Uterus (tissue), 4 donors: Measurements from ENCODE around the gene RALGPS1. TPM values are rescaled to one million over a fixed set of nuclear protein-coding genes. Genes with fewer than 3 reads are reported as not detected.

Experiments used
- DNase-seq, 2 donors: peaks; one replicate each; pipeline ENCODE4 v3.0.0-alpha.2; 2019 to 2020
- H3K27ac ChIP-seq, 2 donors: fragments of 200-600 bp; sonication (generic); 1 replicate in 1 of 2; 2 replicates in 1 of 2; pipeline ENCODE4 v1.5.1; 2016 to 2018
- H3K27me3 ChIP-seq, 2 donors: fragments of 200-600 bp; sonication (generic); one replicate each; pipeline ENCODE4 v1.5.1; 2018 to 2019; ENCODE audit warnings: control low read depth in 1 of 2
- H3K36me3 ChIP-seq, 2 donors: fragments of 200-600 bp; sonication (generic); one replicate each; pipeline ENCODE4 v1.5.1; 2019; ENCODE audit warnings: control low read depth in 1 of 2
- H3K4me1 ChIP-seq, 2 donors: fragments of 200-600 bp; sonication (generic); one replicate each; pipeline ENCODE4 v1.5.1; 2018 to 2019; ENCODE audit warnings: control low read depth in 1 of 2
- H3K4me3 ChIP-seq, 2 donors: fragments of 200-600 bp; sonication (generic); 1 replicate in 1 of 2; 2 replicates in 1 of 2; pipeline ENCODE4 v1.5.1; 2018 to 2019; ENCODE audit warnings: mild to moderate bottlenecking in 1 of 2
- H3K9me3 ChIP-seq, 2 donors: fragments of 200-600 bp; sonication (generic); one replicate each; pipeline ENCODE4 v1.5.1; 2019; ENCODE audit warnings: control low read depth in 1 of 2
- POLR2A ChIP-seq, 2 donors: fragments of 450-650 bp; IDR thresholded peaks; one replicate each; pipeline ENCODE4 v1.6.1; 2016; ENCODE audit warnings: antibody characterized with exemption in 2 of 2, mild to moderate bottlenecking in 1 of 2, moderate library complexity in 1 of 2
- intact Hi-C: fragments of 100-400 bp; cut with DNase I; formaldehyde crosslinking; loops from one replicate; pipeline ENCODE4 v1.15.1; 2023; ENCODE audit warnings: low total_unique reads
- total RNA-seq, 4 donors: library from RNA; depleted of rRNA in 3 of 4; stranded (reverse); fragments of >200 nt in 3 of 4; gene quantifications; one replicate each; pipeline versions ENCODE4 v1.1.0 to v1.2.4, GENCODE V29; 2014 to 2023
- TF ChIP-seq, protein P1 (sequence below), 4 experiments: fragments of 200-600 bp in 2 of 4; fragments of 450-650 bp in 2 of 4; sonication (generic) in 2 of 4; IDR thresholded peaks; one replicate each; pipeline ENCODE4 v1.5.1; 2016 to 2019; ENCODE audit warnings: antibody characterized with exemption in 4 of 4, mild to moderate bottlenecking in 2 of 4, moderate library complexity in 1 of 4
- donor health status: DM: yes; HTN: yes; CAD: no.

RALGPS1 gene
- total RNA-seq, 4 donors from 2014 or later, result 8.5 to 16.7 (median 14.5) TPM

- Histone ChIP-seq H3K4me1 (peaks cover 0 to 6% of the 10 kb centered on the region in 2 donors), H3K27me3 (no peaks in the 10 kb centered on the region), H3K9me3 (no peaks in the 10 kb centered on the region), H3K27ac (peak overlapping the region; percentile 82), H3K36me3 (no peaks in the 10 kb centered on the region), H3K4me3 (no peak overlapping the region)
- intact Hi-C loops, result no loop called here
- TF ChIP-seq, protein P1, sequence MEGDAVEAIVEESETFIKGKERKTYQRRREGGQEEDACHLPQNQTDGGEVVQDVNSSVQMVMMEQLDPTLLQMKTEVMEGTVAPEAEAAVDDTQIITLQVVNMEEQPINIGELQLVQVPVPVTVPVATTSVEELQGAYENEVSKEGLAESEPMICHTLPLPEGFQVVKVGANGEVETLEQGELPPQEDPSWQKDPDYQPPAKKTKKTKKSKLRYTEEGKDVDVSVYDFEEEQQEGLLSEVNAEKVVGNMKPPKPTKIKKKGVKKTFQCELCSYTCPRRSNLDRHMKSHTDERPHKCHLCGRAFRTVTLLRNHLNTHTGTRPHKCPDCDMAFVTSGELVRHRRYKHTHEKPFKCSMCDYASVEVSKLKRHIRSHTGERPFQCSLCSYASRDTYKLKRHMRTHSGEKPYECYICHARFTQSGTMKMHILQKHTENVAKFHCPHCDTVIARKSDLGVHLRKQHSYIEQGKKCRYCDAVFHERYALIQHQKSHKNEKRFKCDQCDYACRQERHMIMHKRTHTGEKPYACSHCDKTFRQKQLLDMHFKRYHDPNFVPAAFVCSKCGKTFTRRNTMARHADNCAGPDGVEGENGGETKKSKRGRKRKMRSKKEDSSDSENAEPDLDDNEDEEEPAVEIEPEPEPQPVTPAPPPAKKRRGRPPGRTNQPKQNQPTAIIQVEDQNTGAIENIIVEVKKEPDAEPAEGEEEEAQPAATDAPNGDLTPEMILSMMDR (IDR thresholded peaks at IDR 0.05), result no peak
- no peak for TF ChIP-seq POLR2A (IDR thresholded peaks at IDR 0.05)
- DNase-seq, result no peak
These were observed 176.9 kb downstream of the RALGPS1 start for GRCh38 chr9:127091526-127091925.

DNA sequence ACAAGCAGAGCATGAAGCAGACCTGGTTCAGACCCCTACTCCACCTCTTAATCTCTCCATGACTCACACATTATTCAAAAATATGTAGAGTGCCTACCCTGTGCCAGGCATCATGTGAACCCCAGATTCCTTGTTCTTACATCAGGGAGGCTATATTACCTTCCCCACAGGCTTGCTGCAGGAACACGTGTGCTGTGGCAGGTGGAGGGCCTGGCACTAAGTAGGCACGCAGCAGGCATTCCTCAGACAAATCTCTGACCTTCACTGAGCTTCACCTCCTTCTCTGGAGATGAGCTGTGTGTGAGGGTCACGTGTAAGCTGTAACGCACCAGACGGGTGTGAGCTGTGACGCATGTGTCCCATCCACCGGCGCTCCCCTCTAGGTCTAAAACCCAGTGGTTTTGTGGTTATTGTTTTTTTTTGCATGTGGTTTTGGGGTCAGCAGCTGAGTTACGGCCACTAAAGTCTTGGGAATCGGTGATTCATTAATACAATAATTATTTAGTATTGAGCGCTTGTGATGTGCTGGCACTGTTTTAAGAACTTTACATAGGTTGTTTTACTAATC lies 177.5 kb downstream of the RALGPS1 start:
- H3K27me3 ChIP-seq, result no peaks in the 10 kb centered on the region
- peak overlapping the region; percentile 82 for H3K27ac ChIP-seq
- no peaks in the 10 kb centered on the region for H3K9me3 ChIP-seq
- TF ChIP-seq, protein P1 (IDR thresholded peaks at IDR 0.05), result no peak
- no peak for TF ChIP-seq POLR2A (IDR thresholded peaks at IDR 0.05)
- intact Hi-C loops, result no loop called here
- no peaks in the 10 kb centered on the region for H3K36me3 ChIP-seq
- DNase-seq, result no peak
- peaks cover 0 to 6% of the 10 kb centered on the region in 2 donors for H3K4me1 ChIP-seq
- no peak overlapping the region for H3K4me3 ChIP-seq

DNA sequence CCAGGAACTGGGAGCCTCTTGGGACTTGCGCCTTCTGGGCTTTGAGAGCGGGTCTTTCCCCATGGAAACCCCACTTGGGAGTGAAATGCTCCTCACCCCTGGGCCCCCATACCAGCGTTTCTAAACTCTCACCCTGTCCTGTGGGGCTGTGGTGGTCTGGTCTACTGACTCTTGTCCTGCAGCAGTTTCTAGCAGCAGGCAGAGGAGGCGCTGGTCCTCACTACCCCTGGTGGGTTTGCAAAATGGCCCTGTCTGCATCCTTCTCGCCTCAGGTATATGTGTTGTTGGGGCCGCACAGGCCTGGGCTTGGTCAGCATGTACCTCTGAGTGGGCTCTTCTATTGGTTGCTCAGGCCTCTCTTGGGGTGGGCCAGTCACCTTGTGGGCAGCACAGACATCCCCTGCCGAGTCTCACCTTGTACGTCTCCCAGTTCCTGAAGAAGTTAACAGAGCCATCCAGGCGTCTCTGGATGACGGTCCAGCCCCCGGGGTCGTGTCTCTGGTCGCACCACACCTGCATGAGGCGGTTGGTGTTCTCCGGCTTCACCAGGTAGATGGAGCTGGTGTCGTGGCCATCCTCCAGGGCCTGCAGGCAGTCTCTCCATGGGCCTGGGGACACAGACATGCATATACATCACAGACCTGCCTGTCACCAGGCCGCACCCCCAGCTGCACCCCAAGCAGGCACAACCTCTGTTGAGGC lies 178.9 kb downstream of the RALGPS1 start:
- TF ChIP-seq POLR2A (IDR thresholded peaks at IDR 0.05), result no peak
- TF ChIP-seq, protein P1 (IDR thresholded peaks at IDR 0.05), result no peak
- Histone ChIP-seq H3K4me1 (peaks cover 0 to 6% of the 10 kb centered on the region in 2 donors), H3K27me3 (no peaks in the 10 kb centered on the region), H3K9me3 (no peaks in the 10 kb centered on the region), H3K4me3 (no peak overlapping the region), H3K36me3 (no peaks in the 10 kb centered on the region), H3K27ac (no peak overlapping the region)
- intact Hi-C loops, result no loop called here
- no peak for DNase-seq

GRCh38 chr9:127095411-127095810 lies 180.8 kb downstream of the RALGPS1 start:
- Histone ChIP-seq H3K36me3 (no peaks in the 10 kb centered on the region), H3K4me3 (no peak overlapping the region), H3K4me1 (peaks cover 0 to 6% of the 10 kb centered on the region in 2 donors), H3K27ac (peak overlapping the region; percentile 7 to 54), H3K9me3 (no peaks in the 10 kb centered on the region), H3K27me3 (no peaks in the 10 kb centered on the region)
- no peak for DNase-seq
- TF ChIP-seq, protein P1 (IDR thresholded peaks at IDR 0.05), result no peak
- no peak for TF ChIP-seq POLR2A (IDR thresholded peaks at IDR 0.05)
- intact Hi-C loops, result no loop called here

DNA sequence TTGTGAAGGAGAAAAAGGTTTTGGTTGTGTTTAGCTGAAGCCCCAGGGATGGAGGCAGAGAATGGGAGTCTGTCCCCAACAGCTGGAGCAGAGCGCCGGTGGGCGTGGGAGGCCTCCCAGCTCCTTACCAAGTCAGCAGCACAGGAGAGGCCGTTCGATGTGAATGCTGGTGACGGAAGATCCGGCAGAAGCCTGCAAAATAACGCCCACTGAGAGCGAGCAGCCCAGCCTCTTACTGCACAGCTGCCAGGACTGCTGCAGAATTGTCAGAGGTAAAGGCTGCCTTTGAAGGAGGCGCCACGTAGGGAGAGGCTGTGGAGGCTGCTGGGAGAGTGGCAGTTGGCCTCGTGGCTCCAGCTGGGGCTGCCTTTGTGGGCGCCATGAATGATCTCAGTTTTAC lies 181.6 kb downstream of the RALGPS1 start:
- Histone ChIP-seq H3K27ac (peak overlapping the region in 1 of 2 donors; percentile 54), H3K27me3 (no peaks in the 10 kb centered on the region), H3K4me1 (peaks cover 0 to 2% of the 10 kb centered on the region in 2 donors), H3K36me3 (no peaks in the 10 kb centered on the region), H3K9me3 (no peaks in the 10 kb centered on the region), H3K4me3 (no peak overlapping the region)
- TF ChIP-seq, protein P1 (IDR thresholded peaks at IDR 0.05), result no peak
- no peak for TF ChIP-seq POLR2A (IDR thresholded peaks at IDR 0.05)
- peak in 1 of 2 donors; percentile 52 for DNase-seq
- intact Hi-C loops, result no loop called here
